NCI-H2171 (cell line): ENCODE results near the gene ENPP7.

Experiments used
- DNase-seq: peaks from one replicate; lab custom pipeline; 2025; lab: John Stamatoyannopoulos, UW

Gene ENPP7

DNA sequence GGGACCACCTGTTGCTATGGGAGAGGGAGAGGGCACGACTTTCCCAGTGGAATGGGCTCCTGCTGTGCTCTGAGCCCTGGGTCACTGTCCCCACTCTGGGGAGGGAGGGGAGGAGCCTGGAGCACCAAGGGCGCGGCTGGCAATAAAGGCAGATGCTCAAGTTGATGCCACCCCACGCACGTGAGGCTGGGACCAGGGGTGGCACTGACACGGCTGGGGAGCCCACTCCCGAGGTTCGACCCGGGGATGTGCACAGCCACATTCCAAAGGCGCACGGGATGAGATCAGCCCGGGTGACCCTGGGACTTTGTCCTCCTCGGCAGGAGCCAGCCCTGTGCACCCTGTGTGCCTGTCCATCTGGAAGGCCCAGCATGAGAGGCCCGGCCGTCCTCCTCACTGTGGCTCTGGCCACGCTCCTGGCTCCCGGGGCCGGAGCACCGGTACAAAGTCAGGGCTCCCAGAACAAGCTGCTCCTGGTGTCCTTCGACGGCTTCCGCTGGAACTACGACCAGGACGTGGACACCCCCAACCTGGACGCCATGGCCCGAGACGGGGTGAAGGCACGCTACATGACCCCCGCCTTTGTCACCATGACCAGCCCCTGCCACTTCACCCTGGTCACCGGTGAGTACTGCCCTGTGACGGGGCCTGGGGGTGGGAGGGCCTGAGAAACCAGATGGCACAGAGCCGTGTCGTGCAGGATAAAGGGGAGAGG lies at the start of gene ENPP7:
TSS of gene ENPP7 (plus strand) at position 175 of the 715 bp plus-strand sequence. CDS start at position 372, 197 bp downstream.
- no peak for DNase-seq

DNA sequence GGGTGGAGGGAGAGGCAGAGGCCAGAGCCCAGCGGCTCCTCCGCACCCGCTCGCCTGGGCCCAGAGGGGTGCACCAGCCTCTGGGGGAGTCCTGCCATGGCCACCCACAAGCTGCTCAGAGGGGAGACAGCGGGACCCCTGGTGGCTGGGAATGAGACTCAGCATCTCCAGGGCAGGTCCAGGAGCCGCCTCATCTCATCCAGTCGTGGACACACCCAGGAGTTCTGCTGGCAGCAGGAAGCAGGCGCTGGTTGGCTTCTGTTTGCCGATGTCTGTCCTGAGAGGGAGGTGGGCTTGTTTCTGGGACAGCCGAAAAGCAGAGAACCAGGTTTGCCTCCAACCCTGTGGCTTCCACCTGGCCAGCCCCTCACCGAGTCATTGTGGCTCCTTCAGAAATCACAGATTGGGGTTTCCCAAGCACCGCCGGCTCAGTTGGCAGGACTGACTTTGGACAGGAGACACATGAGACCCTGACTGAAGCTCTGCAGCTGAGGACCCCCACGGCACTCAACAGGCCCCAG lies 49.6 kb upstream of the ENPP7 start:
- no peak for DNase-seq

DNA sequence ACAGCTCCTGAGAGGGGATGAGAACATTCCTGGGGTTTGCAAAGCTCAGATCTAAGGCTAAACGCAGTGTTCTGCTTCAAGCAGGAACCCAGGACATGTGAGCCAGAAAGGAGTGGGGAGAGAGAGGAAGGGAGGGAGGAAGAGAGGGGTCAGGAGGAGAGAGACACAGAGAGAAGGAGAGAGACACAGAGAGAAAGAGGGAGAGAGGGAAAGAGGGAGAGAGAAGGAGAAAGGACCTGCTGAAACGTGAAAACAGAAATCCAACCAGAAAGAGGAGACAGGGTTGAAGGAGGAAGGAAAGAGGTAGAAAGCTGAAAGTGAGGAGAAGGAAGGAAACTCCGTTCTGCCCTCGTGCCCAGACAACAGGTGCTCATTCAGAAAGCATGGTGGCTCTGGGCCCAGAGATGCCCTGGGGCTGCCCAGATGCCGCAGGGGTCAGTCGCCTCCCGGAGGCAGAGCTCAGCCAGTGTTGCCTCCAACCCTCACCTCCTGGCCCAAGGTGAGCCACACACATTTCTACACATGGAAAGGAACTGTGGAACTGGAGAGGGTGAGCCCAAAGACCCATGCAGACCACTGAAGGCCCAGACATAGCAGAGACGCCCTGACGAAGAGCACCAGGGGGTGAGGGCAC lies 49.0 kb upstream of the ENPP7 start:
- DNase-seq = no peak

DNA sequence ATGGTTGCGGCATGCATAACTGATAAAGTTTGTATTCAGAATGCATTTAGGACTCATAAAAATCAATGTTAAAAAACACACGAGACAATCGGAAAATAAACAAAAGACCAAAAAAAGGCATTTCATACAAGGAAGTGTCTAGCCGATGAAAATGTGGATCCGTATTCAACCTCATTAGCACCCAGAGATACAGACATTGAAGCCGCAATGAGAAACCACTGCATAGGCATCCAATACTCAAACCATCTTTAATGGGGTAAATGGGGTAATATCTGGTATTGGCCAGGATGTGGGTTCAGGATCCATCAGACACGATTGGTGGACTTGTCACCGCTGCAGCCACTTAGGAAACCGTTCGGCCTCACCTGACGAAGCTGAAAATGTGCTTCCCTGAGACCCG lies 47.4 kb upstream of the ENPP7 start:
- DNase-seq = no peak

DNA sequence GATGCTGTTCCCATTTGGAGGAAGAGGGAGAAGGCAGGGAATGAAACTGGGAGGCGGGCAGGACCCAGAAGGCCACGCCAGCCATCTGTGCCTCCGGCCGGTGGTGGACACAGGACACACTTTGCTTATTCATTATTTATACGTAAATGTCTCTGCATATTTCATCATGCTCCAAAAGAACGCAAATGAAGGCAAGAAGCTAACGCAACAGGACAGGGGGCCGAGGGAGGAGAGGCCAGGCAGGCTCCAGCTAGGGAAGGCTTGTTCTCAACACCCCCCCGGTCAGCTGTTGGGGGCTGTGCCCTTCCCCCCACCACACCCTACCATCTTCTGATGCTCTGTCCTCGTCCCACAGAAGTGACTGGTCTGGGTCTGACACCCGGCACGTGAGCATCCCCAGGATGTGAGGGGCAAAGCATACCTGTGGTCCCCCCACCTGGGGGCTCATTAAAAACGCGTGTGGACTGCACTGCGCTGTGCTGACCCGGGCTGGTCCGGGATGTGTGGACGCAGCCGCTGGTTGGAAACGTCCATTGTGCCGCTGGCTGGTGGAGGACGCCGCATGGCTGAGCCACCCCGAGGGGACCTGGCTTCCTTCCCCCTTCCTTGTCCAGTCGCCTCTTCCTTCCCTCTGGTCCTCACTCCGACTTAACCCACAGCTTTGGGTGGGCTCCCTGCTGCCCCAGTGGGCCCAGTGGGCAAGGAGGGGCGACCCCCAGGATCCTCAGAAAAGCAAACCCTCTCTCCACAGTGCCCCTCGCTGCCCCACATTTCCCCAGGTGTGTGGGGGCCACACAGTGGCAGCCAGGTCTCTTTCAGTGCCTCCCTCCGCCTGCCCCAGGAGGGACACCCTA lies 46.4 kb upstream of the ENPP7 start:
- DNase-seq = no peak

DNA sequence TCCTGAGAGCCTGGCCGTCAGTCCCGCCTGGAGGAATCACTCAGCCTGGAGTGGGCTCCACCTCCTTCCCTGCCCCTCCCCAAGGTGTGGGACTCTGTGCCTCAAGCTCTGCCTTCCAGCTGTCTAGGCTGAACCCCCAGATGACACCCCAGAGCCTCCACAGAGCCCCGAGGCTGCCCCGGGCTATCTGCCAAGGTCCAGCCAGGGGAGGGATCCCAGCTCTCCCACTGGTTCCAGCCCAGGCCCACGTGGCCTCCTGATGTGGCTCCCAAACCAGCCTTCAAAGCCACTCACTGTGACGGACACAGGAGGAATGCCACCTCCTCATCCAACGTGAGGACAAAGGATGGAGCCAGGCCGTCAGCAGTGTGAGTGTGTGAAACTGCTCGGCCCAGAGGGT lies 45.6 kb upstream of the ENPP7 start:
- DNase-seq = no peak

- no peak for DNase-seq
Observed at GRCh38 chr17:79686476-79686875, 44.3 kb upstream of the ENPP7 start.

DNA sequence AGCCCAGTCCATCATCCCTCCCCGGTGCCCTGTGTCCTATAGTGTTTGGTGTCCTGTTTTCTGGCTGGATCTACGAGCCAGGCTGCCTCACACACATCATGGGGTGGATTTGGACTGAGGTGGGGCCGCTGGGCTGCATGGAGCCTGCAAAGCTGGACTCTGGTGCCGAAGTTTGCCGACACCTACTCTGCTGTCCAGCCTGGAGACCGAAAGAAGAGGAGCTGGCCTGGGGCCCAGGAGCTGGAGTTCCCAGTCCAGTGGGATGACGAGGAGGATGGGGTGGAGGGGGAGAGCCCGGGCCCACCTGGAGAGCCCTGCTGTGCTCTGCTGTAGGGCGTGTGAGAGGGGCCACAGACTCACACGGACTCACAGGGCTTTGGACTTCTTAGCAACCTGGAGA lies 40.3 kb upstream of the ENPP7 start:
- DNase-seq = no peak

- no peak for DNase-seq
Observed at GRCh38 chr17:79690988-79691836, 39.5 kb upstream of the ENPP7 start.

GRCh38 chr17:79691931-79692330 lies 38.8 kb upstream of the ENPP7 start:
- DNase-seq = no peak

GRCh38 chr17:79693419-79693818 lies 37.3 kb upstream of the ENPP7 start:
- no peak for DNase-seq

- no peak for DNase-seq
Observed at GRCh38 chr17:79695293-79695790, 35.4 kb upstream of the ENPP7 start.

GRCh38 chr17:79695797-79696609 lies 34.7 kb upstream of the ENPP7 start:
- DNase-seq = peak; percentile 47

DNA sequence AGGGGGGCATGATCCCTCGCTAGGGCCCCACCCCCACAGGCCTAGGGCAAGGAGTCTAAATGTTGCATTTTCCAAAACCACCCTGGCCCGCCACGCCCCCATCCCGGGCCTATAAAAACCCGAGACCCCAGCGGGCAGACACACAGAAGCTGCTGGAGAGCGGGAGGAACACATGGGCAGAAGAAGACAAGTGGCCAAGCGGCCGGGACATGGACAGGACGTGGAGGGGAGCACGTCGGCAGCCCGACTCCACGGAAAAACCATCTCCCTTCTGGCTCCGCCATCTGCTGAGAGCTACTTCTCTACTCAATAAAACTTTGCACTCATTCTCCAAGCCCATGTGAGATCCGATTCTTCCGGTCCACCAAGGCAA lies 34.1 kb upstream of the ENPP7 start:
- DNase-seq = no peak

GRCh38 chr17:79698146-79698846 lies 32.4 kb upstream of the ENPP7 start:
- no peak for DNase-seq

GRCh38 chr17:79699386-79700036 lies 31.2 kb upstream of the ENPP7 start:
- DNase-seq = no peak

- no peak for DNase-seq
Observed at GRCh38 chr17:79700592-79700991, 30.2 kb upstream of the ENPP7 start.

DNA sequence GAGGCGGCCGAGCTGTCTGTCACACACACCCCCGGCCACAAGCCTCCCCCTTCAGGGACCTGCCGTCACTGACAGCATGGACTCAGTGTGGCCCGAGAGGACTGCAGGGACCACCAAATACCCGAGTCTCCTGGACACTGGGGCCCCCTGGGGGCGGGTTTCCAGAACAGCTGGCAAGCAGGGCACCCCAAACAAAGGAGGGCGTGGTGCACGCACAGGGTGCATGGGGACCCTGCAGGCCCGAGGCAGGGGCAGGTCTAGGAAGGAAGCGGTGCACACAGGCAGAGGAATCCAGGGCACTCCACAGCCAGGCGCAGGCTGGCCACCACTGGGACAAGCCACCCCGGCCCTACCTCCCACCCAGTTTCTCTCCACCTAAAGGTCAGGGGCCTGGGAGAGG lies 28.7 kb upstream of the ENPP7 start:
- DNase-seq = no peak

DNA sequence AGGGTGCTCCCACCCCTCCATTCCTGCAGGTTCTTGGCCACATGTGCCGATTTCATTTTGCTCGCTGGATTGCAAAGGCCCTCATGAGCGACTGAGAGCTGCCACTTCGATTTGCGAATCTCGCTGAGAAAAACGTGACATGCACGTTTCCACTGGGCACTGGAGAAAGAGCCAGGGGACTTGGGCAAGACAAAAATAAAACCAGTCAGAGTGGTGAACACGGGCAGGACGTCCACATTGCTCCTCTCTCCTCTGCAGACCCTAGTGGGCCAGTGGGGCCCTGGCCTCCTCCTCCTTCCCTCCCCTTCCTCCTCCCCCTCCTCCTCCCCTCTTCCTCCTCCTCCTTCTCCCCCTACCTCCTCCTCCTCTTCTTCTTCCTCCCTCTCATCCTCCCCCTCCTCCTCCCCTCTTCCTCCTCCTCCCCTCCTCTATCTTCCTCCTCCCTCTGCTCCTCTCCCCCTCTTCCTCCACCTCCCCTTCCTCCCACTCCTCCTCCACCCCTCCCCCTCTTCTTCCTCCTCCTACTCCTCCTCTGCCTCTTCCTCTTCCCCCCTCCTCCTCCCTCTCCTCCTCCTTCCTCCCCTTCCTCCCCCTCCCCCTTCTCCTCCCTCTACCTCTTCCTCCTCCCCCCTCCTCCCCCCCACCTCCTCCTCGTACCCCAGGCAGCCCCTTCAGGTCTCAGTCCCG lies 28.1 kb upstream of the ENPP7 start:
- no peak for DNase-seq
